ENCODE data around the gene NRAS.

GRCh38 chr1:114666954-114667353, 49.6 kb downstream of the NRAS start:
- TF ChIP-seq CTCF (IDR thresholded peaks at IDR 0.05) (no peak), POLR2AphosphoS5 (IDR thresholded peaks at IDR 0.05) (no peak), EP300 (IDR thresholded peaks at IDR 0.05) (no peak), POLR2A (IDR thresholded peaks at IDR 0.05) (no peak)

Measured in sigmoid colon (tissue), 4 donors.